ENCODE measurements around the gene NPFFR1. TPM values are rescaled to one million over a fixed set of nuclear protein-coding genes. Genes with fewer than 3 reads are reported as not detected.

NPFFR1 gene
- total and polyA plus RNA-seq, 2 experiments from 2014 or later: 0.03 to 0.05 TPM

GRCh38 chr10:70222340-70222794 is 61.4 kb downstream of the NPFFR1 start (continued):
- TF ChIP-seq ZNF462 (CRISPR knock-in tag; IDR thresholded peaks at IDR 0.05) (no peak), POLR2AphosphoS5 (IDR thresholded peaks at IDR 0.05; ENCODE audit: low read depth) (no peak), EZH2phosphoT487 (IDR thresholded peaks at IDR 0.05; ENCODE audit: unreplicated experiment) (no peak), NANOG (IDR thresholded peaks at IDR 0.05; ENCODE audit: borderline replicate concordance) (no peak)

GRCh38 chr10:70221030-70221429 is 62.8 kb downstream of the NPFFR1 start:
- H3K27ac Mint-ChIP-seq: no peak overlapping the region
- H4K20me1 ChIP-seq (replicated peaks; ENCODE audit: insufficient read depth): peaks cover 12% of the 10 kb centered on the region
- no peak for TF ChIP-seq STAT1 (IDR thresholded peaks at IDR 0.05; ENCODE audit: unreplicated experiment)
- no peak for TF ChIP-seq ZNF462 (CRISPR knock-in tag; IDR thresholded peaks at IDR 0.05)
- no peak for TF ChIP-seq ETS1 (IDR thresholded peaks at IDR 0.05)
- no peak for TF ChIP-seq NANOG (IDR thresholded peaks at IDR 0.05; ENCODE audit: borderline replicate concordance)
- TF ChIP-seq EZH2phosphoT487 (IDR thresholded peaks at IDR 0.05; ENCODE audit: unreplicated experiment): no peak
- no peak for TF ChIP-seq POLR2AphosphoS5 (IDR thresholded peaks at IDR 0.05; ENCODE audit: low read depth)

More at GRCh38 chr10:70221030-70221429, 62.8 kb downstream of the NPFFR1 start:
- H3K4me3 ChIP-seq: no peak overlapping the region
- DNase-seq (ENCODE audit: low spot score) (no peak), ATAC-seq (no peak)
- H3K36me3 ChIP-seq (ENCODE audit: insufficient read depth): peaks cover 8% of the 10 kb centered on the region; the same call in 1 of the 2 replicates
- H3K4me2 ChIP-seq: no peak overlapping the region
- H3K36me3 Mint-ChIP-seq (ENCODE audit: low read depth): peaks cover 12% of the 10 kb centered on the region; the same call in 2 of the 3 replicates
- H3K27ac ChIP-seq (ENCODE audit: low read depth): no peak overlapping the region
- peaks cover 24% of the 10 kb centered on the region for H3K79me2 ChIP-seq (replicated peaks; ENCODE audit: insufficient read depth)
- H2AFZ ChIP-seq: no peak overlapping the region
- H3F3A ChIP-seq (replicated peaks; ENCODE audit: low read depth): 0 out of 2 replicates have a peak, but pooled peaks cover 2% of the 10 kb centered on the region
- no peaks in the 10 kb centered on the region for H3K27me3 ChIP-seq (ENCODE audit: insufficient read depth)
- 0 out of 3 replicates have a peak, but pooled peaks cover 2% of the 10 kb centered on the region for H3K4me1 Mint-ChIP-seq
- no peaks in the 10 kb centered on the region for H3K9me3 Mint-ChIP-seq
- H3K9me2 ChIP-seq (ENCODE audit: insufficient read depth): no peaks in the 10 kb centered on the region
- H3K27me3 Mint-ChIP-seq (ENCODE audit: insufficient read depth, low read depth, poor library complexity): peaks cover 2% of the 10 kb centered on the region
- H3K4me1 ChIP-seq (ENCODE audit: insufficient read depth): no peaks in the 10 kb centered on the region
- H3K4me3 Mint-ChIP-seq: no peak overlapping the region
